Activated gamma-delta T cell treated with anti-CD3 and anti-CD28 coated beads, Interleukin-2, amount 50 U/mL, for 16 hours (primary cell): ENCODE data around the gene IFIT2.
"Not testable (repeated sequence)": the region's sequence is repeated elsewhere in the genome, so short reads cannot be mapped to it uniquely, and the experiment has no call there.

Experiments
- DNase-seq: peaks from one replicate; pipeline ENCODE4 v3.0.0-alpha.2; 2020; ENCODE audit warnings: low read depth

The IFIT2 gene

GRCh38 chr10:89279421-89279869 is 22.4 kb upstream of the IFIT2 start:
- DNase-seq: no peak

GRCh38 chr10:89280508-89280907 is 21.3 kb upstream of the IFIT2 start:
- no peak for DNase-seq

DNA sequence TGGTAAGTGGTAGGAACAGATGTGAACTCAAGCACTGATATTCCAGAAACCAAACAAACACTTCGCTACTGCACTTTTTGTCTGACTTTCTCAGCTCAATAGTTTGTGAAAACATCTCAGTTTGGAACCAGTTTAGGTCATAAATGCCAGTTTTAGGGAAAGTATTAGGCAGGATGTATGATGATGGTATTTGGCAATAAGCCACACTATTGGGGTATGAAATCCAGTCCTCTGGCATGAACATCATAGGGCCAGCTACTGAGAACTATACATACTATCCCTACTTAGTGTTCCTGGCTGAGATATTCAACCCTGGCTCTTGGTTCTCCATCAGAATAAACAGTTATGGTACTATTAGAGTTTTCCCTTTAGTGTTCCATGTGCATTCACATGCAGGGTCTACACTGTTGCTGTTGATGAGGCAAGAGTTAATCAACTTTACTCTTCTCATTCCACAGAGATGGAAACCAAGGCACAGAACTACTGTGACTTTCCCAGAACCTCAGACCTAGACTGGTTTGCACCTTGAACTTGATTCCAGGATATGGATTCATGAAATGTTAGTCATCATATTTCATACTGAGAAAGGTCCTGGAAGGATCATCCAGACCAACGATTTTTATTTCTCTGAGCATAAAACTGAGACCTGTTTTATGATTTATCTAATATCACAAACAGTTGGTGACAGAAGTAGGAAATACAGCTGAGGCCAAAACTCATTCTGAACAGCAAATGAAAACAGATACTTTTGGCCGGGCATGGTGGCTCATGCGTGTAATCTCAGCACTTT is 20.0 kb upstream of the IFIT2 start:
- DNase-seq: no peak

GRCh38 chr10:89283025-89283935 is 18.6 kb upstream of the IFIT2 start:
- DNase-seq: no peak

DNA sequence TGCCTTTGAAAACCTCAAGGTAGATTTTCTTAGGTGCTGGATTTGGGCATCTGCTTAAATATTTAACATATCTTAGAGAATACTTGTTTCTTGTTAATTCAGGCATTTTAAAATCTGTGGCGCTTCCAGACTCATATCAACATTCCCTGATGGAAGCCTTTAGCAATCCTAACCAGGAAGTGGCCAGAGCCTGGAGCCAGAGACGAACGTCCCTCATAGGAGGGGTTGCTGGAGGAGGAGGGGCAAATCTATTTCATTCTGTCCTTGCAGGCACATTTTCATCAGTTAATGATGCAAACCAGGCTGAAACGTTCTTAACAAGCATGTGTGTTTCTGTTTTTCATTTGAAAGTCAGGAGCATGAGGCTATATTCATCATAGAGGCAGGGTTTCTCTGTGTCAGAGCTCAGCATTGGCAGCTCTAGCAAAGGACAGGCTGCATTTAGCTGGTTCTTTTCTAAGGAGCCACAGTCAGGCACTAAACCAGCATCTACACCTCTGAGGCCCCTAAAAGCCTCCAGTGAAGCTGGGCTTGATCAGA is 17.8 kb upstream of the IFIT2 start:
- no peak for DNase-seq

DNA sequence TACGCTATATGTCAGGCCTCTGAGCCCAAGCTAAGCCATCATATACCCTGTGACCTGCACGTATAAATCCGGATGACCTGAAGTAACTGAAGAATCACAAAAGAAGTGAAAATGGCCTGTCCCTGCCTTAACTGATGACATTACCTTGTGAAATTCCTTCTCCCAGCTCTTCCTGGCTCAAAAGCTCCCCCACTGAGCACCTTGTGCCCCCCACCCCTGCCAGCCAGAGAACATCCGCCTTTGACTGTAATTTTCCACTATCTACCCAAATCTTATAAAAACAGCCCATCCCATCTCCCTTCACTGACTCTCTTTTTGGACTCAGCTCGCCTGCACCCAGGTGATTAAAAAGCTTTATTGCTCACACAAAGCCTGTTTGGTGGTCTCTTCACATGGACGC is 17.1 kb upstream of the IFIT2 start:
- DNase-seq: not testable (repeated sequence)

DNA sequence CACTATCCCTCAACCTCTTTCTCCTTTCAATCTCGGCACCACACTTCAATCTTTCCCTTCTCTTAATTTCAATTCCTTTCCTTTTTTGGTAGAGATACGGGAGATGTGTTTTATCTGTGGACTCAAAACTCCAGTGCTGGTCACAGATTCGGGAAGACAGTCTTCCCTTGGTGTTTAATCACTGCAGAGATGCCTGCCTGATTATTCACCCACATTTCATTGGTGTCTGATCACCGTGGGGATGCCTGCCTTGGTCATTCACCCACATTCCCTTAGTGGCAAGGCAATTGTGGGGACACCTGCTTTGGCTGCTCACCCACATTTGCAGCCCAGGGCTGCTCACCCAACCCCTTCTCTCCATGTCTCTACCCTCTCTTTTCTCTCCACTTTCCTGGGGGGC is 16.5 kb upstream of the IFIT2 start:
- not testable (repeated sequence) for DNase-seq

DNA sequence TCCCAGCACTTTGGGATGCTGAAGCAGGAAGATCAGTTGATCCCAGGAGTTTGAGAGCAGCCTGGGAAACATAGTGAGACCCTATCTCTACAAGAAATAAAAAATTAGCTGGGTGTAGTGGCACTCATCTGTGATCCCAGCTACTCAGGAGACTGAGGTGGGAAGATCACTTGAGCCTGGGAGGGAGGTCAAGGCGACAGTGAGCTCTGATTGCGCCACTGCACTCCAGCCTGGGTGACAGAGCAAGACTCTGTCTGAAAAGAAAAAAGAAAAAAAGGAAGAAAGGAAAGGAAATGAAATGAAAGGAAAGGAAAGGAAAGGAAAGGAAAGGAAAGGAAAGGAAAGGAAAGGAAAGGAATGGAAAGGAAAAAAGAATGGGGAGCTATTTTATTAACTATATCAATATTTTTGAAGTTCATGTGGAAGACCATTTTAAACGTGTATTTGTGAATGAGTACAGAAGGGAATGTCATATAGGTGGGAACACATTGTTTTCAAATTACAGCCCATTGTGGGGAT is 7.1 kb upstream of the IFIT2 start:
- DNase-seq: no peak

DNA sequence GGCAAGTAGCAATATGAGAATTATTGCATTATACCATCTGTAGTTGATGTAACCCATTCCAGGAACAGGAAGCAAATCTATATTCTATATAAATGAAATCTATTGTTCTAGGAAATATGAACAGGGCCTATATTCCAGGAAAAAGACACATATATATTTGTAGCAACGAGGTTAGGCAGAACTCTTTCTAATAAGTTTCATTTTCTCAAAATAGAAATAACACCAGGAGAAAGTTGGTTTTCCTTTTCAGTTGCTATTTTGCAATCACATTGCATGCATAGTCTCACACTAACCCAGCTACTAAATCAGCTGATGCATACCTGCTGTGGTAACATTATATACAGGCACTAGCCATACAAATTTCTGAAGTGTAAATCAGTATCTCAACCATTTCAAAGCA is 6.2 kb upstream of the IFIT2 start:
- no peak for DNase-seq

DNA sequence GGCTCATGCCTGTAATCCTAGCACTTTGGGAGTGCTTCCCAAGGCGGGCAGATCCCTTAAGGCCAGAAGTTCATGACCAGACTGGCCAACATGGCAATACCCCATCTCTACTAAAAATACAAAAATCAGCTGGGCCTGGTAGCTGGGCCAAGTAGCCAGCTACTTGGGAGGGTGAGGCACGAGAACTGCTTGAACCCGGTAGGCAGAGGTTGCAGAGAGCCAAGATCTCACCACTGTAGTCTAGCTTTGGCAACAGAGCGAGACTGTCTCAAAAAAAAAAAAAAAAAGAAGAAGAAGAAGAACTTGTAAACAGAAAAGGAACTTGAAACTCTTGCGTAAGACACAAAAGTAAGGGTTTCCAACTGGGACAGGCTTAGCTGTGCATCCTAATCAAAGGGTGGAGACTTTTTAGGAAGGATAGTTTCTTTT is 5.6 kb upstream of the IFIT2 start:
- no peak for DNase-seq

DNA sequence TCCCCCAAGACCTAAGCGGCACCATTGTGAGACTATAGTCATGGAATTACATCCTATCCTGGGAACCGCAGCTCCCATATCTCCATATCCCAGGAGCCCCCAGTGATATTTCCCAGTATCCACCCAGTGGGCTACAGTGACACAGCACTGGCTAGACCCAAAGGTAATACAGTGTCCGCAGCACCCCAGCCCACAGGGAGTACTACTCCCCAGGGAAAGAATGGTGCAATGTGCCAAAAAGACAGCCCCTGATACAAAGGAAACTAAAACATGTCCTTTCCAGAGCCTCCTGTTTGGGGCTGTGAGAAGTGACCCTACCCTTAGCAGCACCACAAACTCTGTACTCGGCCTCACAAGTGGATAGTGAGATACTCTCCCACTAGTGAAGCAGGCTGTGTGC is 4.5 kb upstream of the IFIT2 start:
- no peak for DNase-seq

DNA sequence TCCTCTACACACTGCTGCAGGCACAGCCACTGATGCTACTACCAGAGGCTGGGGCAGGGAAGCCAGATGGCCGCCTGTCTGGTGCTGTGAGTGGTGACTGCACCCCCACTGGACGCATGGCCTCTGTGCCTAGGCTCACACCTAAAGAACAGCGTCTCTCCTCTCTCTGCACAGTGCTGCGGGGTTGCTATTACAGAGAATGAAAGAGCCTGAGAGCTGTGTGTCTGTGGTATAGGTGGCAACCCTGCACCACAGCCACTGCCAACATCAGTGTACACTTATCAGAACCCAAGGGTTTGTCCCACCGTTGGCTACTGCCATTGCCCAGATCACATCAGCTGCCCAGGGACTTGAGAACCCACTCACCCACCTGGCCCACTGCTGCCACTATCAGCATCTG is 4.1 kb upstream of the IFIT2 start:
- DNase-seq: no peak

DNA sequence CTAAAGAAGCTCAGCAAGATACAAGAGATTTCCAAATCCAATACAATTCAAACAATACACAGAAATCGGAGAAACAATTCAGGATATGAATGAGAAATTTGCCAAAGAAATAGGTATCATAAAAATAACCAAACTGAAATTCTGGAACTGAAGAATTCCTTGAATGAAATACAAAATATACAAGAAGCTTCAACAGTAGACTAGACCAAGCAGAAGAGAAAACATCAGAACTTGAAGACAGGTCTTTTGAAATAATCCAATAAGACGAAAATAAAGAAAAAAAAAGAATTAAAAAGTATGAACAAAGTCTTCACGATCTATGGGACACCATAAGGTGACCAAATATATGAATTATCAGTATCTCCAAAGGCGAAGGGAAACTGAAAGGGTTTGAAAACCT is 2.8 kb upstream of the IFIT2 start:
- DNase-seq: no peak

DNA sequence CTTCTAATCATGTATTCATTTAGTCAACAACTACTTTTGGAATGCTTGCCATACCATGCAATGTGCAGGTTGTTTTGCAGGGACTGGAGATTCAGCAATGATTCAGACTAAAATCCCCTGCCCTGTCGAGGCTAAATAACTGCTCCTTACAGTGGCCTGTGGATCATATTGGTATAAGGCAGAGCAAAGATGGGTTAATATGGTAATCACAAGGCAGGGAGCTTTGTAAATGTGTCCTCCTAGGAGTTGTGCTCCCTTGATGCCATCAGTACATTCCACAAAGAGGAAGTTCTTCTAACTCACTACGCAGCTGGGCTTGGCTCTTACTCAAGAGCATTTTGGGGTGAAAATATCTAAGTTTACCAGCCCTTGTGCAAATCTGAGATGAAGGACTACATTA is 614 bp upstream of the IFIT2 start:
- no peak for DNase-seq

DNA sequence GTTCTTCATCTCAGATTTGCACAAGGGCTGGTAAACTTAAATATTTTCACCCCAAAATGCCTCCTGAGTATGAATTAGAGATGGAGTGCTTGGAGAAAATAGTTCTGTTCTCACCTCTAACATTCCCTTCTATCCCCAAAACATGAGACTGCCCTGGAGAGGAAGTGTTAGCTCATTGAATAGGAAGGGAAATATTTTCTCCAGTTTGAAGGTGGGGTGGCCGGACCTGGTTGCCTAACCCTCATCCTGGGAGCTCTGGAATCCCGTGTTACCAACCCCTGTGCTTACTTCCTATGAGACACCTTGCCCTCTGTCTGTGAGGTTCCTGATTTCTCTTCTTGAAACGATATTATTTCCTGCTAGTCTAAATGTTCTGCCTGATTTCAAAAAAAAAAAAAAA is 779 bp downstream of the IFIT2 start:
- DNase-seq: no peak

DNA sequence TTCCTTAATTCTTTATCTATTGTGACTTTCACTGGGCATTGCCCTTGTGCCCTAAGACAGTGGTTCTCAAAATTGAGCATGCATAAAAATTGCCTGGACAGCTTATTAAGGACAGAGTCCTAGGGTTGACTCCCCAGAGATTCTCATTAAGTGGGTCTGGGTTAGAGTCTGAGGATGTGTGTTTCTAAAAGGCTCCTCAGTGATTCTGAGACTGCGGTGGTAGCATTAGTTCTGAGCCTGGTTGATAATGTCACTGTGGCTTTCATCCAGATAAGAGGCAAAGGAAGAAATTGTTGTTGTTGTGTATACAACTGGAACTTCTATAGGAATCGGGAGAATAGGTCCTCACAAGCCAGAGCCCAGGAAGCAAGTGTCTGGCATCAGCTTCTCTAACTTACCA is 1.3 kb downstream of the IFIT2 start:
- no peak for DNase-seq

- DNase-seq: no peak
These were observed 2.2 kb downstream of the IFIT2 start for GRCh38 chr10:89304026-89304425.

- no peak for DNase-seq
These were observed 2.6 kb downstream of the IFIT2 start for GRCh38 chr10:89304446-89304845.

DNA sequence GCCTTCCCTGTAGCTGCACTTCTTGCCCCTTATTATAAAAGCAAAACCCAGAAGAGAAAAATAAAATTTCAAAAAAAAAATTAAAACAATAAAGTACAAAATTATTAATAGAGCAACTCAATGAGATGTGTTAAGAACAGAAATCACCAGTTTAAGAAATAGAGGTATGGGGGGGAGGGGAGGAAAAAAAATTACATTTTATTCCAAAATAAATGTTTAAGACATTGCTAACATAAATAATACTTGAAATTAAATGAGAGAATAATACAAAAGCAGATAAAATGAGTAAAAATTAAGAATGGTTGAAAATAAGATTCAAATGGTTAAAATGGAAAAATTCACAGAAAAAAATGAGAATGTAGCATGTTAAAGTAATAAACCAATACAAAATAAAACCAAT is 3.1 kb downstream of the IFIT2 start:
- no peak for DNase-seq

DNA sequence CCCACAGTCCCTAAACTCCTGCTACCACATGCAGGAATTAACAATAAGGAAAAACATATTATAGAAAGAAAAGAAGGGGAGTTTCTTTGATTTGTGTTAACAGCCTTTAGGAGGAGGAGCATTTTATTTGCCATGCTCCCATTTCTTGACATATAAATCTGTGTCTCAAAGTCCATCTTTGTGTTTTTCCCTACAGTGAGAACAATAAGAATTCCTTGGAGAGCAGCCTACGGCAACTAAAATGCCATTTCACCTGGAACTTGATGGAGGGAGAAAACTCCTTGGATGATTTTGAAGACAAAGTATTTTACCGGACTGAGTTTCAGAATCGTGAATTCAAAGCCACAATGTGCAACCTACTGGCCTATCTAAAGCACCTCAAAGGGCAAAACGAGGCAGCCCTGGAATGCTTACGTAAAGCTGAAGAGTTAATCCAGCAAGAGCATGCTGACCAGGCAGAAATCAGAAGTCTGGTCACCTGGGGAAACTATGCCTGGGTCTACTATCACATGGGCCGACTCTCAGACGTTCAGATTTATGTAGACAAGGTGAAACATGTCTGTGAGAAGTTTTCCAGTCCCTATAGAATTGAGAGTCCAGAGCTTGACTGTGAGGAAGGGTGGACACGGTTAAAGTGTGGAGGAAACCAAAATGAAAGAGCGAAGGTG is 4.1 kb downstream of the IFIT2 start:
- DNase-seq: no peak

DNA sequence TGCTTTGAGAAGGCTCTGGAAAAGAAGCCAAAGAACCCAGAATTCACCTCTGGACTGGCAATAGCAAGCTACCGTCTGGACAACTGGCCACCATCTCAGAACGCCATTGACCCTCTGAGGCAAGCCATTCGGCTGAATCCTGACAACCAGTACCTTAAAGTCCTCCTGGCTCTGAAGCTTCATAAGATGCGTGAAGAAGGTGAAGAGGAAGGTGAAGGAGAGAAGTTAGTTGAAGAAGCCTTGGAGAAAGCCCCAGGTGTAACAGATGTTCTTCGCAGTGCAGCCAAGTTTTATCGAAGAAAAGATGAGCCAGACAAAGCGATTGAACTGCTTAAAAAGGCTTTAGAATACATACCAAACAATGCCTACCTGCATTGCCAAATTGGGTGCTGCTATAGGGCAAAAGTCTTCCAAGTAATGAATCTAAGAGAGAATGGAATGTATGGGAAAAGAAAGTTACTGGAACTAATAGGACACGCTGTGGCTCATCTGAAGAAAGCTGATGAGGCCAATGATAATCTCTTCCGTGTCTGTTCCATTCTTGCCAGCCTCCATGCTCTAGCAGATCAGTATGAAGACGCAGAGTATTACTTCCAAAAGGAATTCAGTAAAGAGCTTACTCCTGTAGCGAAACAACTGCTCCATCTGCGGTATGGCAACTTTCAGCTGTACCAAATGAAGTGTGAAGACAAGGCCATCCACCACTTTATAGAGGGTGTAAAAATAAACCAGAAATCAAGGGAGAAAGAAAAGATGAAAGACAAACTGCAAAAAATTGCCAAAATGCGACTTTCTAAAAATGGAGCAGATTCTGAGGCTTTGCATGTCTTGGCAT is 4.8 kb downstream of the IFIT2 start:
- DNase-seq: no peak
